ENCODE measurements around the gene TLE4. TPM values are rescaled to one million over a fixed set of nuclear protein-coding genes. Genes with fewer than 3 reads are reported as not detected.

Gene TLE4
- polyA plus RNA-seq, 1 donor (not counting 4 experiments of a cell fraction or from before 2014, with no cell fraction given) = 14.7 TPM

GRCh38 chr9:79619930-79620329, 48.2 kb downstream of the TLE4 start:
- H3K27ac ChIP-seq (ENCODE audit: control insufficient read depth, insufficient read depth, low read length) = no peak overlapping the region
- peaks cover 11% of the 10 kb centered on the region for H3K4me1 ChIP-seq (ENCODE audit: control insufficient read depth, extremely low read depth, insufficient read depth, low read length)
- no peaks in the 10 kb centered on the region for H4K20me1 ChIP-seq (ENCODE audit: control insufficient read depth, extremely low read depth, insufficient read depth, low read length)
- TF ChIP-seq EZH2 (IDR thresholded peaks at IDR 0.05; ENCODE audit: low read length) = no peak
- TF ChIP-seq CTCF (optimal IDR thresholded peaks at IDR 0.05 in 1 of 3, IDR thresholded peaks at IDR 0.05 in 1 of 3, conservative IDR thresholded peaks at IDR 0.05 in 1 of 3; ENCODE audit: extremely low read depth in 1 of 3, insufficient read depth in 2 of 3, low read length in 3 of 3) = no peak
- H3K9ac ChIP-seq (ENCODE audit: control insufficient read depth, extremely low read depth, insufficient read depth, low read length) = no peak overlapping the region
- no peaks in the 10 kb centered on the region for H3K36me3 ChIP-seq (ENCODE audit: control insufficient read depth in 2 of 2, extremely low read depth in 1 of 2, insufficient read depth in 2 of 2, low read length in 2 of 2)
- no peaks in the 10 kb centered on the region for H3K9me3 ChIP-seq (ENCODE audit: control insufficient read depth, low read depth, low read length)
- no peaks in the 10 kb centered on the region for H3K79me2 ChIP-seq (ENCODE audit: control insufficient read depth, insufficient read depth, low read length)
- H3K4me3 ChIP-seq (ENCODE audit: control insufficient read depth in 2 of 3, extremely low read depth in 1 of 3, insufficient read depth in 2 of 3, low read depth in 1 of 3, low read length in 3 of 3) = no peak overlapping the region
- DNase-seq (ENCODE audit: low read depth, low spot score) (no peak), FAIRE-seq (no peak)
- dilution Hi-C loops (cut with MboI; ENCODE audit: extremely low pct_ligation_motif_present, low sequenced_read_pairs) = no loop called here
- H3K27me3 ChIP-seq (ENCODE audit: control insufficient read depth, extremely low read depth, insufficient read depth, low read length) = no peaks in the 10 kb centered on the region
- H3K4me2 ChIP-seq (ENCODE audit: control insufficient read depth, extremely low read depth, insufficient read depth, low read depth, low read length) = no peak overlapping the region
- no peak overlapping the region for H2AFZ ChIP-seq (ENCODE audit: control insufficient read depth, low read length)
- H3K9me1 ChIP-seq (ENCODE audit: control insufficient read depth, extremely low read depth, insufficient read depth, low read length) = no peaks in the 10 kb centered on the region

GRCh38 chr9:79621916-79622575, 50.3 kb downstream of the TLE4 start:
- TF ChIP-seq EZH2 (IDR thresholded peaks at IDR 0.05; ENCODE audit: low read length) = no peak
- no peak for TF ChIP-seq CTCF (optimal IDR thresholded peaks at IDR 0.05 in 1 of 3, IDR thresholded peaks at IDR 0.05 in 1 of 3, conservative IDR thresholded peaks at IDR 0.05 in 1 of 3; ENCODE audit: extremely low read depth in 1 of 3, insufficient read depth in 2 of 3, low read length in 3 of 3)
- FAIRE-seq = no peak
- no peaks in the 10 kb centered on the region for H3K79me2 ChIP-seq (ENCODE audit: control insufficient read depth, insufficient read depth, low read length)

More at GRCh38 chr9:79621916-79622575, 50.3 kb downstream of the TLE4 start:
- Histone ChIP-seq H3K4me3 (ENCODE audit: control insufficient read depth in 2 of 3, extremely low read depth in 1 of 3, insufficient read depth in 2 of 3, low read depth in 1 of 3, low read length in 3 of 3) (no peak overlapping the region), H3K9ac (ENCODE audit: control insufficient read depth, extremely low read depth, insufficient read depth, low read length) (no peak overlapping the region), H3K27ac (ENCODE audit: control insufficient read depth, insufficient read depth, low read length) (no peak overlapping the region), H3K4me2 (ENCODE audit: control insufficient read depth, extremely low read depth, insufficient read depth, low read depth, low read length) (no peak overlapping the region), H2AFZ (ENCODE audit: control insufficient read depth, low read length) (no peak overlapping the region), H3K9me1 (ENCODE audit: control insufficient read depth, extremely low read depth, insufficient read depth, low read length) (no peaks in the 10 kb centered on the region), H3K9me3 (ENCODE audit: control insufficient read depth, low read depth, low read length) (no peaks in the 10 kb centered on the region), H4K20me1 (ENCODE audit: control insufficient read depth, extremely low read depth, insufficient read depth, low read length) (no peaks in the 10 kb centered on the region), H3K4me1 (ENCODE audit: control insufficient read depth, extremely low read depth, insufficient read depth, low read length) (peaks cover 11% of the 10 kb centered on the region), H3K27me3 (ENCODE audit: control insufficient read depth, extremely low read depth, insufficient read depth, low read length) (no peaks in the 10 kb centered on the region), H3K36me3 (ENCODE audit: control insufficient read depth in 2 of 2, extremely low read depth in 1 of 2, insufficient read depth in 2 of 2, low read length in 2 of 2) (no peaks in the 10 kb centered on the region)
- no peak for DNase-seq (ENCODE audit: low read depth, low spot score)
- dilution Hi-C loops (cut with MboI; ENCODE audit: extremely low pct_ligation_motif_present, low sequenced_read_pairs) = no loop called here

Measured in keratinocyte (primary cell).